ENCODE data around the gene GOLGA8O.
"Not testable (repeated sequence)": the region's sequence is repeated elsewhere in the genome, so short reads cannot be mapped to it uniquely, and the experiment has no call there.

DNA sequence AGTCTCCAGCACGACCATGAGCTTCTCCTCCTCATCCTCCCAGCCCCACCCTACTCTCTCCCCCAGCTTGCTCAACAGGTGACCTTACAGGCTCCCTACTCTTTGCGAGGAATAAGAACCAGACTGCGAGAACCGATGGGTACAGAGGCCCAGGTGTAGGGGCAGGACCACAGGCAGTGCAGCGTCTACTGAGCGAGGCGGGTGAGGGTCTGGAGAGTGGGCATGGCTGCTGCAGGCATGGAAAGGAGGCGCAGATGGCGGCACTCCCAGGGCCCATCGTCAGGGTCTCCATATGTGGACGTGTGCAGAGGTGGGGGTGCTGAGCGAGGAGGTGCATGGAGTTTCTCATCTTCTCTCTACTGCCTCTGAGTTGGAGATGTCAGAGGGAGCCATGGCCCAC lies 31.0 kb upstream of the GOLGA8O start:
- TF ChIP-seq, protein P1, sequence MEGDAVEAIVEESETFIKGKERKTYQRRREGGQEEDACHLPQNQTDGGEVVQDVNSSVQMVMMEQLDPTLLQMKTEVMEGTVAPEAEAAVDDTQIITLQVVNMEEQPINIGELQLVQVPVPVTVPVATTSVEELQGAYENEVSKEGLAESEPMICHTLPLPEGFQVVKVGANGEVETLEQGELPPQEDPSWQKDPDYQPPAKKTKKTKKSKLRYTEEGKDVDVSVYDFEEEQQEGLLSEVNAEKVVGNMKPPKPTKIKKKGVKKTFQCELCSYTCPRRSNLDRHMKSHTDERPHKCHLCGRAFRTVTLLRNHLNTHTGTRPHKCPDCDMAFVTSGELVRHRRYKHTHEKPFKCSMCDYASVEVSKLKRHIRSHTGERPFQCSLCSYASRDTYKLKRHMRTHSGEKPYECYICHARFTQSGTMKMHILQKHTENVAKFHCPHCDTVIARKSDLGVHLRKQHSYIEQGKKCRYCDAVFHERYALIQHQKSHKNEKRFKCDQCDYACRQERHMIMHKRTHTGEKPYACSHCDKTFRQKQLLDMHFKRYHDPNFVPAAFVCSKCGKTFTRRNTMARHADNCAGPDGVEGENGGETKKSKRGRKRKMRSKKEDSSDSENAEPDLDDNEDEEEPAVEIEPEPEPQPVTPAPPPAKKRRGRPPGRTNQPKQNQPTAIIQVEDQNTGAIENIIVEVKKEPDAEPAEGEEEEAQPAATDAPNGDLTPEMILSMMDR (IDR thresholded peaks at IDR 0.05), result not testable (repeated sequence)
- not testable (repeated sequence) for TF ChIP-seq EP300, POLR2AphosphoS5, POLR2A (IDR thresholded peaks at IDR 0.05)
